ENCODE results near the gene PLCB4. TPM values are rescaled to one million over a fixed set of nuclear protein-coding genes. Genes with fewer than 3 reads are reported as not detected.

PLCB4 gene
- total RNA-seq, 1 donor from 2014 or later = 12.0 TPM

DNA sequence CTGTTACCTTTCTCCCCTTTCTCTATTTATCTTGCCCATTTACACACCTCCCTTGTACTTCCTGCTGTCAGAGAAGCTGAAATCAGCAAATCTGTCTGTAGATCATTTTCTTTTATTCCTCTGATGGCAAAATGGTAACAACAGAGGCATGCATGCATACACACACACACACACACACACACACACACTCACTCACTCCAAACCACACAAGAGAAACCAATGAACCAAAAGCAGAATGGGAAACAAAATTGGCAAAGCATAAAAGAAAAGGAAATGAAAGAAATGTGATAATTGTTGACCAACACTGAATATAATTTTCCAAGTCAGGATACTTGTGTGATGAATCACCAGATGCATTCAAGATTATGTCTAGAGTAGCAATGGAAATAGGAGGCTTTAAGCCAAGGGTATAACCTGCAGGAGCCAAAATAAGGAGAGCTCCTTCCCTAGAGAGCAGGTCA, 172.4 kb downstream of the PLCB4 start:
- Histone ChIP-seq H3K9me3 (no peaks in the 10 kb centered on the region), H3K27me3 (no peaks in the 10 kb centered on the region), H3K4me3 (no peak overlapping the region), H3K27ac (no peak overlapping the region), H3K36me3 (no peaks in the 10 kb centered on the region), H3K4me1 (peaks cover 5% of the 10 kb centered on the region)
- no peak for DNase-seq (ENCODE audit: extremely low spot score in 2 of 2)
- TF ChIP-seq, protein P1, sequence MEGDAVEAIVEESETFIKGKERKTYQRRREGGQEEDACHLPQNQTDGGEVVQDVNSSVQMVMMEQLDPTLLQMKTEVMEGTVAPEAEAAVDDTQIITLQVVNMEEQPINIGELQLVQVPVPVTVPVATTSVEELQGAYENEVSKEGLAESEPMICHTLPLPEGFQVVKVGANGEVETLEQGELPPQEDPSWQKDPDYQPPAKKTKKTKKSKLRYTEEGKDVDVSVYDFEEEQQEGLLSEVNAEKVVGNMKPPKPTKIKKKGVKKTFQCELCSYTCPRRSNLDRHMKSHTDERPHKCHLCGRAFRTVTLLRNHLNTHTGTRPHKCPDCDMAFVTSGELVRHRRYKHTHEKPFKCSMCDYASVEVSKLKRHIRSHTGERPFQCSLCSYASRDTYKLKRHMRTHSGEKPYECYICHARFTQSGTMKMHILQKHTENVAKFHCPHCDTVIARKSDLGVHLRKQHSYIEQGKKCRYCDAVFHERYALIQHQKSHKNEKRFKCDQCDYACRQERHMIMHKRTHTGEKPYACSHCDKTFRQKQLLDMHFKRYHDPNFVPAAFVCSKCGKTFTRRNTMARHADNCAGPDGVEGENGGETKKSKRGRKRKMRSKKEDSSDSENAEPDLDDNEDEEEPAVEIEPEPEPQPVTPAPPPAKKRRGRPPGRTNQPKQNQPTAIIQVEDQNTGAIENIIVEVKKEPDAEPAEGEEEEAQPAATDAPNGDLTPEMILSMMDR (IDR thresholded peaks at IDR 0.05) = no peak
- TF ChIP-seq POLR2A (IDR thresholded peaks at IDR 0.05) (no peak), POLR2AphosphoS5 (IDR thresholded peaks at IDR 0.05; ENCODE audit: insufficient read depth in 1 of 2, low read depth in 1 of 2) (no peak)
- intact Hi-C loops (cut with DNase I) = no loop called here

DNA sequence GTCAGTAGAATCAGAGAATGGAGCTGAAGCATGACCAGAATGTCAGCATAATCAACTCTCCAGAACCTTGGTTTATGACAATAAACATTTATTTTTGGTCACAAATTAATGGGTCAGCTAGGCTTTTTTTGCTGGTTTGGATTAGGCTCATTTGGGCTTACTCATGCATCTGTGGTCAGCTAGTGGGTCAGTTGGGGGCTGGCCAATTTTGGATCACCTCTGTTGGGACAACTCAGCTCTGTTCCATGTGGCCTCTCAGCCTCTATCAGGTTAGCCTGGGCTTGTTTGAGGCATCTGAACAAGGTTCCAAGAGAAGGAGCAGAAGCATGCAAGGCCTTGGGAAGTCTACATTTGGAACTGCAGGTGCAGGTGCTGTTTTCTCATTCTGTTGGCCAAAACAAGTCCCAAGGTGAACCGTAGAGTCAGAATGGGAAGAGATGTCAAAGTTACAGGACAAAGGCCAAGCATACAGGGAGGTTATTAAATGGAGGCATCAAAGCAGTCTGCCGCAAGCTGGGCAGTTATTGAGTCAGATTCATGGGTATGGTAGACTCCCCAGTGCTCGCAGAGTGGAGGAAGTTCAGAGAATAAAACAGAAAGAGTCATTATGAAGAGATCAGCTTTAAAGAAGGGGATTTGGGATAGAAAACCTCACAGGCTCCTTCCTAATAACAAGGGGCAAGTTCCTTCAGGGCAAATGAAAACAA, 173.0 kb downstream of the PLCB4 start:
- intact Hi-C loops (cut with DNase I) = no loop called here
- no peak overlapping the region for H3K4me3 ChIP-seq
- H3K27ac ChIP-seq = no peak overlapping the region
- peaks cover 5% of the 10 kb centered on the region for H3K4me1 ChIP-seq
- DNase-seq (ENCODE audit: extremely low spot score in 2 of 2) = no peak
- H3K27me3 ChIP-seq = no peaks in the 10 kb centered on the region
- no peaks in the 10 kb centered on the region for H3K9me3 ChIP-seq
- TF ChIP-seq, protein P1 (IDR thresholded peaks at IDR 0.05) = no peak
- no peak for TF ChIP-seq POLR2A (IDR thresholded peaks at IDR 0.05)
- TF ChIP-seq POLR2AphosphoS5 (IDR thresholded peaks at IDR 0.05; ENCODE audit: insufficient read depth in 1 of 2, low read depth in 1 of 2) = no peak
- H3K36me3 ChIP-seq = no peaks in the 10 kb centered on the region

DNA sequence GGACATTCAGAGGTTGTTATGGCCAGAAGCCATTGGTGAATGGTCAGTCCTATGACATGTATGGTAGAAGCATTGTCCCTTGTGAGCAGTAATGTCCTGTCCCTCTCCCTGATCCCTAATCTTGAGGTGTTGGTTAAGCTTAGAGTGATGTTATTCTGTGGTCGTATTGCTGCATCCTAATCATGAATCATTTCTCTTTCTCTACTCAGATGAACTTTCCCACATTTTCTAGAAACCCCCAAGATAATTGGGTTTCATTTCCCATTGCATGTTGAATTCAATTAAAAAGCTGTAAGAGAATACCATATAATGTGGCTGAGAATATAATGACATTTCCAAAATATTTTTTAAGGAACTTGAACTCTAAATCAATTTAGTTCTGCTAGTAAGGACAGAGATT, 175.1 kb downstream of the PLCB4 start:
- intact Hi-C loops (cut with DNase I) = no loop called here
- no peak for DNase-seq (ENCODE audit: extremely low spot score in 2 of 2)
- H3K4me3 ChIP-seq = no peak overlapping the region
- no peaks in the 10 kb centered on the region for H3K9me3 ChIP-seq
- H3K36me3 ChIP-seq = no peaks in the 10 kb centered on the region
- H3K27me3 ChIP-seq = no peaks in the 10 kb centered on the region
- TF ChIP-seq, protein P1 (IDR thresholded peaks at IDR 0.05) = no peak
- TF ChIP-seq POLR2A (IDR thresholded peaks at IDR 0.05) (no peak), POLR2AphosphoS5 (IDR thresholded peaks at IDR 0.05; ENCODE audit: insufficient read depth in 1 of 2, low read depth in 1 of 2) (no peak)
- no peak overlapping the region for H3K27ac ChIP-seq
- peaks cover 5% of the 10 kb centered on the region for H3K4me1 ChIP-seq

DNA sequence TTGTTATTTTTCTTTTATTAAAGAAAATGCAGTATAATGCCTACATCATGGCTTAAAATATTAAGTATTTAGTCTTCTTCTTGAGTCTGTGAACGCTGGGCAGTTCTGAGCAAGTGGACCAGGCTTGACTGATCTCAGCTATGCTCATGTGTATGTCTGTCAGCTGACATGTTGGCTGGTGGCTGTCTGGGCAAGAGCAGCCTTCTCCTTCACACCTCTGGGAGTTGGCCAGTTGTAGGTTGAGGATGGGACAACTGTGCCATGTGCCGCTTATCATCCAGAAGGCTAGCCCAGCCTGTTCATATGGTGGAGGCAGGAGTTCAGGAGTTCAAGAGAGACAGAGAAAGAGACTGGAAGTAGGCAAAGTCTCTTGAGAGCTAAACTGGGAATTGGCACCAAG, 175.9 kb downstream of the PLCB4 start:
- Histone ChIP-seq H3K27ac (no peak overlapping the region), H3K27me3 (no peaks in the 10 kb centered on the region), H3K9me3 (no peaks in the 10 kb centered on the region), H3K4me3 (no peak overlapping the region), H3K4me1 (peaks cover 5% of the 10 kb centered on the region), H3K36me3 (no peaks in the 10 kb centered on the region)
- intact Hi-C loops (cut with DNase I) = no loop called here
- no peak for DNase-seq (ENCODE audit: extremely low spot score in 2 of 2)
- no peak for TF ChIP-seq POLR2A (IDR thresholded peaks at IDR 0.05)

DNA sequence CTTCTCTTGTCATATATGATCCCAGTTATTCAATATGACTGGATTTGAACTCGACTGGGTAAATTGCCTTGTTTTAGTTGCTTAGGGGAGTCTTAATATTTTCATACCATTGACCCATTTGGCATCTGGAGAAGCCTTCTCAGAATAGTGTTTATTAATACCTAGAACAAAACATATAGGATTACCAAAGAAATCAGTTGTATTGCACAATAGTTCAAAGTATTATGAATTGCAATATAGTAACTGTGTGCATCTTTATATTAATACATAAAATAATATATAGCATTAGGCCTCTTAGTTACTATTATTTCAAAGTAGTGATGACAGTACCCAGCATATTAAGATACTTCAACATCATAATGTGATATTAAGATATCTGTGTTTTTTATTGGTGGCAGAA, 177.8 kb downstream of the PLCB4 start:
- no peaks in the 10 kb centered on the region for H3K27me3 ChIP-seq
- no peak overlapping the region for H3K4me3 ChIP-seq
- DNase-seq (ENCODE audit: extremely low spot score in 2 of 2) = no peak
- H3K27ac ChIP-seq = no peak overlapping the region
- H3K9me3 ChIP-seq = no peaks in the 10 kb centered on the region
- intact Hi-C loops (cut with DNase I) = no loop called here
- TF ChIP-seq POLR2A (IDR thresholded peaks at IDR 0.05) (no peak), POLR2AphosphoS5 (IDR thresholded peaks at IDR 0.05; ENCODE audit: insufficient read depth in 1 of 2, low read depth in 1 of 2) (no peak)
- TF ChIP-seq, protein P1 (IDR thresholded peaks at IDR 0.05) = no peak
- no peaks in the 10 kb centered on the region for H3K36me3 ChIP-seq
- peaks cover 1% of the 10 kb centered on the region for H3K4me1 ChIP-seq

All from vagina (tissue), 2 donors.